A549 (cell line): ENCODE data around the gene MMS19. TPM values are rescaled to one million over a fixed set of nuclear protein-coding genes. Genes with fewer than 3 reads are reported as not detected.
A peak's percentile ranks its signal among the peaks of the same experiment; 100 is the strongest.

ENCODE experiments used
- ATAC-seq, 2 experiments: fragments of 200-7000 bp in 1 of 2; fragments of >200 bp in 1 of 2; cut with Nextera tagmentation in 1 of 2; cut with Tn5 transposase in 1 of 2; 3 replicates each; pipeline versions ENCODE4 v1.8.0 to v1.9.1; 2018 to 2020; ENCODE audit warnings: mild to moderate bottlenecking in 1 of 2, moderate library complexity in 1 of 2
- CTCF ChIA-PET: fragments of 300-600 bp; sonication (Branson Sonifier 250); formaldehyde crosslinking; extraction: SDS; loops from one replicate; lab custom pipeline; 2021; ENCODE audit warnings: antibody characterized with exemption, inconsistent platforms; lab: Yijun Ruan, JAX
- POLR2A ChIA-PET: fragments of 350-600 bp; formaldehyde crosslinking; extraction: SDS; loops from one replicate; lab custom pipeline; 2021; ENCODE audit warnings: antibody characterized with exemption, inconsistent platforms; lab: Yijun Ruan, JAX
- DNase-seq, 2 experiments: peaks; one replicate each; pipeline versions ENCODE4 v3.0.0 to v3.0.0-alpha.2; 2011 to 2016; ENCODE audit warnings: low read depth in 1 of 2, low spot score in 1 of 2
- FAIRE-seq: peaks from 2 replicates; lab custom pipeline; 2011; peaks lifted over from hg19 to GRCh38; lab: Jason Lieb, UNC
- H3K27ac ChIP-seq, 2 experiments: fragments of >200 bp; sonication (Bioruptor Twin); formaldehyde crosslinking; 3 replicates each; pipeline ENCODE4 v1.5.1; 2016 to 2017
- H3K4me1 ChIP-seq: fragments of >200 bp; sonication (Bioruptor Twin); formaldehyde crosslinking; 3 replicates; pipeline ENCODE4 v1.6.1; 2016
- H3K4me2 ChIP-seq: fragments of >200 bp; sonication (Bioruptor Twin); formaldehyde crosslinking; 3 replicates; pipeline ENCODE4 v1.6.1; 2016
- H3K4me3 ChIP-seq: fragments of >200 bp; sonication (Bioruptor Twin); formaldehyde crosslinking; 3 replicates; pipeline ENCODE4 v1.5.1; 2016
- H3K9me3 ChIP-seq: fragments of >200 bp; sonication (Bioruptor Twin); formaldehyde crosslinking; 3 replicates; pipeline ENCODE4 v1.6.1; 2016
- BHLHE40 ChIP-seq: IDR thresholded peaks from 2 replicates; pipeline ENCODE4 v1.6.1; 2012; ENCODE audit warnings: low read depth, low read length, inconsistent platforms
- CHD4 ChIP-seq: fragments of 200-600 bp; sonication (generic); IDR thresholded peaks from 2 replicates; pipeline ENCODE4 v1.6.1; 2016; ENCODE audit warnings: antibody characterized with exemption, mild to moderate bottlenecking, borderline replicate concordance
- CTCF ChIP-seq: fragments of >200 bp; sonication (Bioruptor Twin); formaldehyde crosslinking; IDR thresholded peaks from 3 replicates; pipeline ENCODE4 v1.5.1; 2016
- E2F6 ChIP-seq: IDR thresholded peaks from 2 replicates; pipeline ENCODE4 v1.6.1; 2012; ENCODE audit warnings: low read depth, borderline replicate concordance
- EHMT2 ChIP-seq: fragments of 200-600 bp; sonication (generic); IDR thresholded peaks from 2 replicates; pipeline ENCODE4 v1.6.1; 2016; ENCODE audit warnings: antibody characterized with exemption, low read depth, mild to moderate bottlenecking, moderate library complexity
- EP300 ChIP-seq, 2 experiments: fragments of >200 bp; sonication (Bioruptor Twin); formaldehyde crosslinking; IDR thresholded peaks; 2 replicates in 1 of 2; 3 replicates in 1 of 2; pipeline ENCODE4 v1.6.1; 2016 to 2017
- ESRRA ChIP-seq: fragments of 150-350 bp; IDR thresholded peaks from 2 replicates; pipeline ENCODE4 v1.6.1; 2014; ENCODE audit warnings: mild to moderate bottlenecking, low read length, borderline replicate concordance
- FOSB ChIP-seq: fragments of 250-450 bp; sonication (Bioruptor Pico); IDR thresholded peaks from 2 replicates; pipeline ENCODE4 v1.5.0; 2020; ENCODE audit warnings: mild to moderate bottlenecking, moderate library complexity
- FOXS1 ChIP-seq: fragments of 250-450 bp; sonication (Bioruptor Pico); IDR thresholded peaks from 2 replicates; pipeline ENCODE4 v1.5.0; 2020; ENCODE audit warnings: mild to moderate bottlenecking, moderate library complexity
- HMGXB4 ChIP-seq: fragments of 250-450 bp; sonication (Bioruptor Pico); IDR thresholded peaks from 2 replicates; pipeline ENCODE4 v1.5.0; 2021; ENCODE audit warnings: mild to moderate bottlenecking, moderate library complexity, borderline replicate concordance
- HOXB13 ChIP-seq: fragments of 250-450 bp; sonication (Bioruptor Pico); IDR thresholded peaks from 2 replicates; pipeline ENCODE4 v1.5.0; 2020; ENCODE audit warnings: low read depth, mild to moderate bottlenecking, moderate library complexity
- KDM5A ChIP-seq: fragments of 200-600 bp; sonication (generic); IDR thresholded peaks from 2 replicates; pipeline ENCODE4 v1.6.1; 2016; ENCODE audit warnings: antibody characterized with exemption, mild to moderate bottlenecking
- MAX ChIP-seq: IDR thresholded peaks from 2 replicates; pipeline ENCODE4 v1.6.1; 2012
- MYC ChIP-seq: IDR thresholded peaks from 2 replicates; pipeline ENCODE4 v1.6.1; 2012; ENCODE audit warnings: mild to moderate bottlenecking, inconsistent platforms, low read length, improper control_type of control experiment, borderline replicate concordance
- NPAS2 ChIP-seq: fragments of 250-450 bp; sonication (Bioruptor Pico); IDR thresholded peaks from 2 replicates; pipeline ENCODE4 v1.8.0; 2022; ENCODE audit warnings: mild to moderate bottlenecking, moderate library complexity, borderline replicate concordance
- PBX3 ChIP-seq: IDR thresholded peaks from 2 replicates; pipeline ENCODE4 v1.6.1; 2012
- PHF8 ChIP-seq: fragments of 200-600 bp; sonication (generic); IDR thresholded peaks from 2 replicates; pipeline ENCODE4 v1.6.1; 2016; ENCODE audit warnings: low read depth, mild to moderate bottlenecking, antibody characterized with exemption, moderate library complexity, borderline replicate concordance
- POLR2A ChIP-seq: IDR thresholded peaks from 2 replicates; pipeline ENCODE4 v1.6.1; 2012; ENCODE audit warnings: mild to moderate bottlenecking, low read length
- RARB ChIP-seq: fragments of 250-450 bp; sonication (Bioruptor Pico); IDR thresholded peaks from 2 replicates; pipeline ENCODE4 v1.8.0; 2021; ENCODE audit warnings: mild to moderate bottlenecking, moderate library complexity
- REST ChIP-seq: fragments of 200-600 bp; sonication (generic); IDR thresholded peaks from 2 replicates; pipeline ENCODE4 v1.6.1; 2016; ENCODE audit warnings: antibody characterized with exemption, mild to moderate bottlenecking, moderate library complexity
- RFX5 ChIP-seq: fragments of 450-650 bp; IDR thresholded peaks from 2 replicates; pipeline ENCODE4 v1.7.1; 2014; ENCODE audit warnings: antibody characterized with exemption, mild to moderate bottlenecking, moderate library complexity
- RNF2 ChIP-seq: fragments of 200-600 bp; sonication (generic); IDR thresholded peaks from 2 replicates; pipeline ENCODE4 v1.6.1; 2016; ENCODE audit warnings: low read depth, mild to moderate bottlenecking, antibody characterized with exemption, moderate library complexity, borderline replicate concordance
- ZNF302 ChIP-seq: fragments of 250-450 bp; sonication (Bioruptor Pico); IDR thresholded peaks from 2 replicates; pipeline ENCODE4 v1.9.0; 2021; ENCODE audit warnings: inconsistent platforms, mild to moderate bottlenecking, moderate library complexity
- WGBS: methylation state at CpG from one replicate; pipeline ENCODE4 v1.1.6; 2017; ENCODE audit errors: missing lambda C conversion rate; 5-methylcytosine and 5-hydroxymethylcytosine counted together
- polyA plus RNA-seq, 4 experiments: library from polyadenylated mRNA; depleted of rRNA in 3 of 4; stranded (reverse); fragments of >200 nt; fragmentation: RNase III in 1 of 4; extraction: RNeasy Plus Mini Kit Qiagen cat#74134 plus additional on column Dnase treatment in 1 of 4; gene quantifications; 2 replicates in 3 of 4; 3 replicates in 1 of 4; pipeline ENCODE4 v1.2.3, GENCODE V29; 2011 to 2017

MMS19 gene
- polyA plus RNA-seq, 2 of the 4 experiments (the other 2 are of a cell fraction): 60.6 to 65.6 TPM

- DNase-seq (peak; percentile 13 to 27), FAIRE-seq (no peak), ATAC-seq (peak; percentile 92 to 95)
- Histone ChIP-seq H3K4me1 (peaks cover 23% of the 10 kb centered on the region; the same call in 2 of the 3 replicates), H3K9me3 (no peaks in the 10 kb centered on the region), H3K4me3 (peak within 1 kb of the TSS; percentile 74), H3K27ac (peak within 1 kb of the TSS; percentile 85 to 96), H3K4me2 (peak within 1 kb of the TSS; percentile 97)
- CTCF ChIA-PET: interaction anchor here (0.7 to 4.7 kb wide), 14 partner anchors 9 to 233 kb away, joined by 3 to 38 read pairs (median 4); no protein-coding TSS in a partner anchor
- 2% methylated on average over 13 of the region's 66 CpGs for WGBS
- POLR2A ChIA-PET: interaction anchor here (0.6 to 1.6 kb wide), 7 partner anchors 13 to 238 kb away, joined by 3 to 5 read pairs (median 4); partner anchors contain the start of genes AVPI1 and ZFYVE27
- TF ChIP-seq E2F6: no peak
- TF ChIP-seq REST: no peak
- TF ChIP-seq RNF2: no peak; the same call in 1 of the 2 replicates
- no peak for TF ChIP-seq ESRRA
- peak; percentile 33 for TF ChIP-seq PHF8
- no peak for TF ChIP-seq FOSB (CRISPR knock-in tag)
- TF ChIP-seq RFX5: no peak
- no peak for TF ChIP-seq HOXB13 (CRISPR knock-in tag)
- no peak for TF ChIP-seq KDM5A
- TF ChIP-seq PBX3: peak; percentile 86
- no peak for TF ChIP-seq BHLHE40
- no peak for TF ChIP-seq ZNF302 (CRISPR knock-in tag)
- no peak for TF ChIP-seq FOXS1 (CRISPR knock-in tag)
- TF ChIP-seq CHD4: no peak
- peak; percentile 36 for TF ChIP-seq POLR2A
- no peak for TF ChIP-seq HMGXB4
Observed at GRCh38 chr10:97498841-97499560, 779 bp upstream of the MMS19 start, which contains the start of gene UBTD1. Gene UBTD1, plus strand, starts transcription at chr10:97498924. Its CDS starts 280 bp downstream, at chr10:97499204.

GRCh38 chr10:97497572-97498075 lies 598 bp downstream of the MMS19 start:
- WGBS: under 1% methylated on average over 22 of the region's 22 CpGs
- Histone ChIP-seq H3K4me1 (peaks cover 23% of the 10 kb centered on the region; the same call in 2 of the 3 replicates), H3K27ac (peak overlapping the region; percentile 85 to 96), H3K9me3 (no peaks in the 10 kb centered on the region), H3K4me2 (peak overlapping the region; percentile 97), H3K4me3 (peak overlapping the region; percentile 74)
- ChIA-PET CTCF (interaction anchor here (1.2 to 2.1 kb wide), 2 partner anchors 37 to 77 kb away, joined by 3 to 4 read pairs; no protein-coding TSS in a partner anchor), POLR2A (interaction anchor here (0.6 to 1.0 kb wide), 8 partner anchors 9 to 190 kb away, joined by 3 to 5 read pairs (median 3); partner anchors contain the start of gene AVPI1)
- FAIRE-seq (peak; percentile 87), DNase-seq (peak; percentile 89 to 97), ATAC-seq (peak; percentile 81 to 83)
- TF ChIP-seq KDM5A (peak; percentile 45; the same call in 1 of the 2 replicates), RARB (CRISPR knock-in tag) (no peak), MAX (peak; percentile 87), POLR2A (peak; percentile 82), FOXS1 (CRISPR knock-in tag) (no peak), EHMT2 (no peak), MYC (peak; percentile 83; the same call in 1 of the 2 replicates), EP300 (IDR thresholded peaks at IDR 0.05) (no peak), CTCF (no peak), E2F6 (peak; percentile 66), NPAS2 (CRISPR knock-in tag) (0 out of 2 replicates have a peak, but pooled peaks have one; percentile 14)
